HEK293 (cell line): ENCODE results near the gene BAZ2B.

Source experiments
- CTCF ChIA-PET: fragments of 350-600 bp; formaldehyde crosslinking; extraction: SDS; loops from one replicate; lab custom pipeline; 2021; ENCODE audit warnings: antibody characterized with exemption; lab: Yijun Ruan, JAX
- POLR2A ChIA-PET: fragments of 300-600 bp; formaldehyde crosslinking; extraction: SDS; loops from one replicate; lab custom pipeline; 2020; ENCODE audit warnings: antibody characterized with exemption, inconsistent platforms; lab: Yijun Ruan, JAX
- H3K27ac ChIP-seq: fragments of 200-500 bp; sonication (Bioruptor generic); 2 replicates; pipeline ENCODE4 v1.5.1; 2014; ENCODE audit warnings: low read depth, low read length, control low read depth, inconsistent platforms; ENCODE audit errors: extremely low read depth
- H3K36me3 ChIP-seq, 2 experiments: fragments of 200-500 bp in 1 of 2; sonication (Bioruptor generic) in 1 of 2; 1 replicate in 1 of 2; 2 replicates in 1 of 2; pipeline ENCODE4 v1.5.1; 2014 to 2017; ENCODE audit warnings: inconsistent platforms in 2 of 2, low read length in 2 of 2; ENCODE audit not compliant: control insufficient read depth in 2 of 2, insufficient read depth in 1 of 2
- H3K4me1 ChIP-seq: fragments of 200-500 bp; sonication (Bioruptor generic); 2 replicates; pipeline ENCODE4 v1.5.1; 2014; ENCODE audit warnings: mild to moderate bottlenecking, low read length, inconsistent platforms; ENCODE audit not compliant: control insufficient read depth, insufficient read depth
- H3K4me3 ChIP-seq: 2 replicates; pipeline ENCODE4 v1.5.1; 2011; ENCODE audit warnings: low read depth, mild to moderate bottlenecking, control low read depth, low read length, moderate library complexity
- H3K9me3 ChIP-seq: fragments of 200-500 bp; sonication (Bioruptor generic); 2 replicates; pipeline ENCODE4 v1.5.1; 2014; ENCODE audit warnings: low read depth, low read length, inconsistent platforms; ENCODE audit not compliant: control insufficient read depth, insufficient read depth
- BCL11A ChIP-seq: fragments of 450-650 bp; formaldehyde crosslinking; IDR thresholded peaks from 2 replicates; pipeline ENCODE4 v1.5.1; 2016; ENCODE audit warnings: low read depth, missing biosample characterization, missing genetic modification characterization
- ELK4 ChIP-seq: IDR thresholded peaks from 2 replicates; pipeline ENCODE4 v1.6.1; 2011; ENCODE audit warnings: mild to moderate bottlenecking, low read depth, low read length, borderline replicate concordance
- HIC1 ChIP-seq: fragments of 450-650 bp; formaldehyde crosslinking; IDR thresholded peaks from 2 replicates; pipeline ENCODE4 v1.5.1; 2016; ENCODE audit warnings: missing biosample characterization, missing genetic modification characterization
- WT1 ChIP-seq: fragments of 450-650 bp; formaldehyde crosslinking; IDR thresholded peaks from 2 replicates; pipeline ENCODE4 v1.5.1; 2016; ENCODE audit warnings: missing biosample characterization, missing genetic modification characterization
- YY1 ChIP-seq: fragments of 450-650 bp; formaldehyde crosslinking; IDR thresholded peaks from 2 replicates; pipeline ENCODE4 v1.5.1; 2018; ENCODE audit warnings: missing biosample characterization, missing genetic modification characterization
- ZBTB20 ChIP-seq: fragments of 450-650 bp; formaldehyde crosslinking; IDR thresholded peaks from 2 replicates; pipeline ENCODE4 v1.5.1; 2016; ENCODE audit warnings: missing biosample characterization, missing genetic modification characterization
- ZBTB49 ChIP-seq: fragments of 450-650 bp; formaldehyde crosslinking; IDR thresholded peaks from 2 replicates; pipeline ENCODE4 v1.5.1; 2016; ENCODE audit warnings: missing biosample characterization, missing genetic modification characterization, low read depth
- ZNF112 ChIP-seq: fragments of 450-650 bp; formaldehyde crosslinking; IDR thresholded peaks from 2 replicates; pipeline ENCODE4 v1.5.0; 2017; ENCODE audit warnings: missing biosample characterization, missing genetic modification characterization
- ZNF121 ChIP-seq: fragments of 450-650 bp; formaldehyde crosslinking; IDR thresholded peaks from 2 replicates; pipeline ENCODE4 v1.5.1; 2016; ENCODE audit warnings: missing biosample characterization, missing genetic modification characterization
- ZNF513 ChIP-seq: fragments of 450-650 bp; IDR thresholded peaks from 2 replicates; pipeline ENCODE4 v1.5.1; 2018; ENCODE audit warnings: missing biosample characterization, missing genetic modification characterization
- ZNF549 ChIP-seq: fragments of 450-650 bp; IDR thresholded peaks from 2 replicates; pipeline ENCODE4 v1.5.1; 2018; ENCODE audit warnings: missing biosample characterization, missing genetic modification characterization, mild to moderate bottlenecking, inconsistent platforms, moderate library complexity
- ZNF580 ChIP-seq: fragments of 450-650 bp; formaldehyde crosslinking; IDR thresholded peaks from 2 replicates; pipeline ENCODE4 v1.5.1; 2016; ENCODE audit warnings: missing biosample characterization, missing genetic modification characterization
- ZNF623 ChIP-seq: fragments of 450-650 bp; formaldehyde crosslinking; IDR thresholded peaks from 2 replicates; pipeline ENCODE4 v1.5.1; 2016; ENCODE audit warnings: missing biosample characterization, missing genetic modification characterization
- ZNF626 ChIP-seq: fragments of 450-650 bp; sonication (Bioruptor Pico); formaldehyde crosslinking; IDR thresholded peaks from 2 replicates; pipeline ENCODE4 v1.5.1; 2018; ENCODE audit warnings: missing biosample characterization, missing genetic modification characterization, inconsistent platforms
- ZNF670 ChIP-seq: fragments of 450-650 bp; formaldehyde crosslinking; IDR thresholded peaks from 2 replicates; pipeline ENCODE4 v1.5.1; 2016; ENCODE audit warnings: missing biosample characterization, missing genetic modification characterization, low read depth
- ZNF830 ChIP-seq: fragments of 450-650 bp; IDR thresholded peaks from 2 replicates; pipeline ENCODE4 v1.5.0; 2018; ENCODE audit warnings: missing biosample characterization, missing genetic modification characterization, low read depth, mild to moderate bottlenecking, moderate library complexity
- ZNF843 ChIP-seq: fragments of 450-650 bp; formaldehyde crosslinking; IDR thresholded peaks from 2 replicates; pipeline ENCODE4 v1.5.1; 2016; ENCODE audit warnings: missing biosample characterization, missing genetic modification characterization

BAZ2B gene

GRCh38 chr2:159382447-159383028 lies 233.8 kb downstream of the BAZ2B start:
- H3K9me3 ChIP-seq, result no peaks in the 10 kb centered on the region
- H3K27ac ChIP-seq, result no peak overlapping the region
- H3K4me3 ChIP-seq, result no peak overlapping the region
- peaks cover 0 to 9% of the 10 kb centered on the region in 2 experiments; a peak in 2 of 3 replicates for H3K36me3 ChIP-seq
- TF ChIP-seq ZNF513 (tag by site-specific recombination) (peak; percentile 81), ZBTB49 (tag by site-specific recombination) (no peak), ZNF843 (no peak)
- ChIA-PET POLR2A (no interaction called here), CTCF (no interaction called here)
- H3K4me1 ChIP-seq, result no peaks in the 10 kb centered on the region

GRCh38 chr2:159381574-159381973 lies 234.8 kb downstream of the BAZ2B start:
- CTCF ChIA-PET, result no interaction called here

GRCh38 chr2:159380685-159381239 lies 235.6 kb downstream of the BAZ2B start:
- ChIA-PET POLR2A (no interaction called here), CTCF (interaction anchor here (0.5 to 1.1 kb wide), 2 partner anchors 9 to 501 kb away, joined by 3 to 4 read pairs; no protein-coding TSS in a partner anchor)
- no peak overlapping the region for H3K27ac ChIP-seq

More at GRCh38 chr2:159381574-159381973, 234.8 kb downstream of the BAZ2B start:
- TF ChIP-seq ZNF112 (tag by site-specific recombination), result no peak
- TF ChIP-seq WT1, result no peak
- TF ChIP-seq ZNF670 (tag by site-specific recombination), result no peak
- no peak for TF ChIP-seq ZNF830 (tag by site-specific recombination)
- no peak for TF ChIP-seq HIC1
- TF ChIP-seq ZNF626, result no peak
- no peak for TF ChIP-seq ZBTB20 (tag by site-specific recombination)
- no peak for TF ChIP-seq ELK4
- peaks cover 0 to 9% of the 10 kb centered on the region in 2 experiments; a peak in 2 of 3 replicates for H3K36me3 ChIP-seq
- no peaks in the 10 kb centered on the region for H3K4me1 ChIP-seq
- no peak overlapping the region for H3K27ac ChIP-seq
- no peaks in the 10 kb centered on the region for H3K9me3 ChIP-seq
- H3K4me3 ChIP-seq, result no peak overlapping the region
- POLR2A ChIA-PET, result no interaction called here

More at GRCh38 chr2:159380685-159381239, 235.6 kb downstream of the BAZ2B start:
- Histone ChIP-seq H3K4me1 (no peaks in the 10 kb centered on the region), H3K36me3 (peaks cover 0 to 8% of the 10 kb centered on the region in 2 experiments; a peak in 1 of 3 replicates), H3K9me3 (no peaks in the 10 kb centered on the region), H3K4me3 (no peak overlapping the region)
- TF ChIP-seq ZNF623 (tag by site-specific recombination) (no peak), ZNF549 (tag by site-specific recombination) (no peak), BCL11A (tag by site-specific recombination) (no peak), ZNF580 (tag by site-specific recombination) (no peak), ZNF121 (tag by site-specific recombination) (no peak), YY1 (tag by site-specific recombination) (no peak)
